ENCODE results near the gene SCUBE3.

SCUBE3 gene

GRCh38 chr6:35240838-35241801 lies 27.4 kb downstream of the SCUBE3 start:
- DNase-seq (ENCODE audit: low read depth) = peak; percentile 40

DNA sequence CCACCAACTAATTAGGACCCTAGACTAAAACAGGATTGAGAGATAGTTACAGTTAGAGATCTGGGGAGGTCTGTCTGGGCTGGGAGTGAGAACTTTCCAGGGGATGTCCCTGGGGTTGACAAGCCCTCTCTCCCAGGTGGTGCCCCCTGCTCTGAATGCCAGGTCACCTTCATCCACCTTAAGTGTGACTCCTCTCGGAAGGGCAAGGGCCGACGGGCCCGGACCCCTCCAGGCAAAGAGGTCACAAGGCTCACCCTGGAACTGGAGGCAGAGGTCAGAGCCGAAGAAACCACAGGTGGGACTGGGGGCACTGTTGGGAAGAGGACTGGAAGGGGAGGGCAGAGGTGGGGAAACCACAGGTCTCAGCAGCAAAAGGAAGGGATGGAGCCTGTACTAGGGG lies 28.7 kb downstream of the SCUBE3 start:
- DNase-seq (ENCODE audit: low read depth) = no peak

- no peak for DNase-seq (ENCODE audit: low read depth)
Observed at GRCh38 chr6:35242906-35243305, 29.1 kb downstream of the SCUBE3 start.

- DNase-seq (ENCODE audit: low read depth) = no peak
Observed at GRCh38 chr6:35243386-35243958, 29.7 kb downstream of the SCUBE3 start.

DNA sequence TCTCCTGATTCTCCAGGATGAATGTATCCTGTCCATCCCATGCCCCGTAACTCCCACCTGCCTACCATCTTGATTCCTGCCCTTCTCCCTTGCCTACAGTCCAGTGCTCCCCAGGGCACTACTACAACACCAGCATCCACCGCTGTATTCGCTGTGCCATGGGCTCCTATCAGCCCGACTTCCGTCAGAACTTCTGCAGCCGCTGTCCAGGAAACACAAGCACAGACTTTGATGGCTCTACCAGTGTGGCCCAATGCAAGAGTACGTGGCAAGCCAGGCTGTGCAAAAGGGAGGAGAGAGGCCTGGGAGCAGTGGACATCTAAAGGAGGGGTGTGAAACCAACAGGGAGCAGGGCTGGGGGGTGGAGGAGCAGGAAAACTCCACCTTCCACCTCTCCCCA lies 30.8 kb downstream of the SCUBE3 start:
- DNase-seq (ENCODE audit: low read depth) = no peak

- no peak for DNase-seq (ENCODE audit: low read depth)
Observed at GRCh38 chr6:35247642-35248231, 34.0 kb downstream of the SCUBE3 start.

DNA sequence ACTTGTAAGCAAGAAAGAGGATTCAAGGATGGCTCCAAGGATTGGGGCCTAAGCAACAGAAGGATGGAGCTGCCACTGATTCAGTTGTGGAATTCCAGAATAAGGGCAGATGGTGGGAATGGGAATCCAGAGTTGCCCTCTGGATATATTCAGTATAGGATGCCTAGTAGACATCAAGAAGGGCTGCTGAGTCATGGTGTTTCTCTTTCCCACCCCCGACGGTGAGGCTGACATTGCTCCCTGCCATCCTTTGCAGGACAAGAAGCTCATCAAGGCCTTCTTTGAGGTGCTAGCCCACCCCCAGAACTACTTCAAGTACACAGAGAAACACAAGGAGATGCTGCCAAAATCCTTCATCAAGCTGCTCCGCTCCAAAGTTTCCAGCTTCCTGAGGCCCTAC lies 34.5 kb downstream of the SCUBE3 start:
- peak; percentile 20 for DNase-seq (ENCODE audit: low read depth)

DNA sequence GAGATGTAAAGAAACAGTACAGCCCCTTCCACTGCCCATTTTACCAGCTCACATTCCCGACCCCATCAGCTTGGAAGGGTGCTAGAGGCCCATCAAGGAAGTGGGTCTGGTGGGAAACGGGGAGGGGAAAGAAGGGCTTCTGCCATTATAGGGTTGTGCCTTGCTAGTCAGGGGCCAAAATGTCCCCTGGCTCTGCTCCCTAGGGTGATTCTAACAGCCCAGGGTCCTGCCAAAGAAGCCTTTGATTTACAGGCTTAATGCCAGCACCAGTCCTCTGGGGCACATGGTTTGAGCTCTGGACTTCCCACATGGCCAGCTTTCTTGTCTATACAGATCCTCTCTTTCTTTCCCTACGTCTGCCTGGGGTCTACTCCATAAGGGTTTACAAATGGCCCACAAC lies 35.2 kb downstream of the SCUBE3 start:
- no peak for DNase-seq (ENCODE audit: low read depth)

DNA sequence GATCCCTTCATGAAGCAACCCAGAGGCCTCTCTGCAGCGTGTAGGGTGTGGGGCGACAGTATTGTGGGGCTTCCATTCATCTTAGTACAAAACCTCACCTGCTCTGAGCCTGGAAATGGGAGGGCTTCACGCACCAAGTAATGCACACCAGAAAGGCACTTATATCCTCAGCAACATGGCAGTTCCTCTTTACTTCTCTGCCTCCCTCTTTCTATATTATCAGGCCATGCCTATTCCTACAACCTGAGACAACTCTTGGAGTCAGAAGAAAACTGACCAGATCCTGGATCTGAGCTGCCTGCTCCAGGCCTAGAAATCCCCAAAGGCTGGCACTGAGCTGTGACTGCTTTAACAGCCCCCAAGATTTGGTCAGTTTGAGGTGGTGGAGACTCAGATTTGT lies 38.2 kb downstream of the SCUBE3 start:
- DNase-seq (ENCODE audit: low read depth) = no peak

DNA sequence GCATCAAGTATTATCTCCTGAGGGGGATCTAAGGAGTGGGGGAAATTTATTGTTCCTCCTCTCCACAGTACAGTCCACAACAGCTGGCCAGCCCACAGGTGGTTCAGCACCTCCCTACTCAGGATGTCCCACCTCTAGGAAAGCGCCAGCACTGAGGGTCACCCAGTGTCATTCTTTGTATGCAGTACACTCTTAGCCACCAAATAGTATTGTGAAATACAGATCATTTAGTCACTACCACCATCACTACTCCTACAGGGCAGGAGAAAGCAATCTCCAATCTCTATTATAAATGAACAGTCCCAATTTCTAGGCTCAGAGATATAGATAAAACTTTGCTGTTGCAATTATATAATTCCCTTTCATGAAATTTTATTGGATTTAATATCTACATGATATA lies 39.5 kb downstream of the SCUBE3 start:
- no peak for DNase-seq (ENCODE audit: low read depth)

- no peak for DNase-seq (ENCODE audit: low read depth)
Observed at GRCh38 chr6:35258336-35258735, 44.6 kb downstream of the SCUBE3 start.

DNA sequence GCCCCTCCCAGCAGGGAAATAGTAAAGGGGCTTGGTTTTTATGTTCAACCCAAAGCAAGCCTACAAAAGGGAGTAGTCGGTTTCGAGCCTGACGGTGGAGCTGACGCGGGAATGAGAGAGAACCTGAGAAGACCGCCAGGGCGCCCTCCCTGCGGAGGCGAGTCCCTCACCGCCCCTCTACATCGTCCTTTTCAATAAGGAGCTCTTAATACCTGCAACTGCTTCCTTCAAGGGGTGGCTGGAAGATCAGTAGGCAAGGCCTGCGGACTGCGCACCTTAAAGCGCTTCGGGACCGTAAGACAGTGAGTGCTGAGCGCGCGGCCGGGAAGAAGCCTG lies 45.1 kb downstream of the SCUBE3 start:
- peak; percentile 43 for DNase-seq (ENCODE audit: low read depth)

DNA sequence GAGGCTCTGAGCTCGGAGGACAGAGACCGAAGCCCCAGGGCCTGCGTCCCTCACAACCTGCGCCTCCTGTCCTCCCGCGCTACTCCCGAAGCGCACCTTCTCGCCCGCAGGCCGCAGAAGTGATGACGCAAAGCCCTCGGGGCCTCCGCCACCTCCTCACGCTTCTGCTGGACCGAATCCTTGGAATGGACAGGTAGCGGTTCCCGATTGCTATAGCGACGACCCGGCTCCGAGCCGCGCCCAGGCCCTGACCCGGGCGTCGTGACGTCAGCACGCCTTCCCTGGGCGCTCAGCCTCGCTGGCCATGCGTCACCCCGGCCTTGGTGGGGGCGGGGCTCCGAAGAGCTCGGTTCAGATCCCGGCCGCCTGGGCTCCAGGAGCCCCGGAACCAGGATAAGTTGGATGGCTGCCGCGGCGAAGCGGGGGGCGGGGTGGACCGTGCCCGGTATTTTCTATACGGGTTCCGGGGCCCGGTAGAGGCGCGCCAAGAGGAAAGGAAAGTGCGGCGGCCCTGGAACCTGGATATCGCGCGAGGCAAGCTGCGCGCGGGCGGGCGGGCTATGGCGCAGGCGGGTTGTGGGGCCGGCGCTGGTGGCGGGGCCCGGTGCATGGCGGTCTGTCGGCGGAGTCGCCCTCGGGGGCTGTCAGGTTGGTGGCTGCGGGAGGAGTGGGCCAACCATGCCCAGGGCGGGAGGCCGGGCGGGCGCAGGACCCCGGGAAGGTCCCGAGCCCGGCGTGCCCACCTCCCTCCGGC lies 45.6 kb downstream of the SCUBE3 start, which contains the start of gene ZNF76:
Gene ZNF76 (plus strand): TSS at position 542 of the 754 bp plus-strand sequence. CDS start 21,417 bp downstream, outside the sequence.
- DNase-seq (ENCODE audit: low read depth) = peak; percentile 92

- peak; percentile 48 for DNase-seq (ENCODE audit: low read depth)
Observed at GRCh38 chr6:35259948-35260590, 46.3 kb downstream of the SCUBE3 start.

GRCh38 chr6:35260591-35261570 lies 47.1 kb downstream of the SCUBE3 start:
- DNase-seq (ENCODE audit: low read depth) = peak; percentile 26

DNA sequence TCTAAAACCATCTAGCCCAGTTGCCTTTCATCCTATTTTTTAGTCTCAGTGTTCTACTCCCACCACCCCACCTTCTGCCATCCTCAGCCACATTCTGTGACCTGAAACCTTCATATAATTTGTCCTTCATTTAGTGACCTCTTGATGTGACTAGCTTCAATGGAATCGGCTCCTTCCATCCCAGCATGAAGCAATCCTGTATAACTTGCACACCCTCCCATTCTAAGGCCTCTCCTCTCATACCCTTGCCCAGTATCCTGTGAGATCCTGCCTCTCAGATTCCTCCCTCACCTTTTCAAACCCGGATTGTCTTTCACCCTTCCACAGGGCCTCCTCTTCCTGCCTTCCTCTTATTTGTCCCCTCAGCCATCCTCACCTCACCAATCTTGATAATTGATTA lies 48.8 kb downstream of the SCUBE3 start:
- peak; percentile 28 for DNase-seq (ENCODE audit: low read depth)

DNA sequence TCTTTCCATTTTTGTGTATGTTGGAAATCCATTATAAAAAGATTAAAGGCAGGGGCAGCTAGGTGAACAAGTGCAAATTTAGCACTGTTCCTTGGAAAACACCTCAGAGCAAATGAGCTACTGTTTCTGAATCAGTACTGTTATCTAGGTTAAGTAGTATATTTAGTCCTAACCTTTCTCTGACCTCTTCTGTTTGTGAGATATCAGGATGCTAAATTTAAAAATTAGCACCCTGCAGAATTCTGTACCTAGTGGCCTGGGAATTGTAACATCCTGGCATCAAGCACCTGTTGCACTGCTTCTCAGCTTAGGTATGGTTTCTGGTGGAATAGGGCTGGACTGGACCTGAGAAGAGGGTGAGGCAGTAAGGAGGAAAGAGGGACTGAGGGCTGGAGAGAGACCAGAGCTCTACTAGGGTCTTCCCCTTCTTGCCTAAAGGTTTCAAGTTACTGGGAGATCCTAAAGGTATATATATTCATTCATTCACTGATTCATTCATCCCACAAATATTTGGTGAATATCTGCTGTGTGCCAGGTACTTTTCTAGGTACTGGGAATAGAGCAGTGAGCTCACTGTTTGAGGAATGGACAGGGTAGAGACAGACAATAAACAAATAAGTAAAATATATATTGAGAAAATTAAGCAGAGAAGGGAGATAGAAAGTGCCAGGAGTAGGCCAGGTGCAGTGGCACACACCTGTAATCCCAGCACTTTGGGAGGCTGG lies 51.0 kb downstream of the SCUBE3 start:
- DNase-seq (ENCODE audit: low read depth) = no peak

DNA sequence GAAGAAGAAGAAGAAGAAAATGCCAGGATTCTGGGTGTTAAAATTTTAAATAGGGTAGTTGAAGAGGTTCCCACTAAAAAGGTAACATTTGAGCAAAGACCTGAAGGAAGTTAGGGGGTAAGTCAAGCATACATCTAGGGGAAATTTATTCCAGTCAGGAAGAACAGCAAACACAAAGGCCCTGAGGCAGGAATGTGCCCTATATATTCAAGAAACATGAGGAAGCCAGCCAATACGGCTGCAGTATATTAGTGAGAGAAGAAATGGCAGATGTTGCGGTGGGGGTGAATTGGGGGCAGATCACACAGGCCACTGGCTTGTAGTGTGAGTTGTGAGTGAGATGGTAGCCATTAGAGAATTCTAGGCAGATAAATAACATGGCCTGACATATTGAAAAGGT lies 51.8 kb downstream of the SCUBE3 start:
- DNase-seq (ENCODE audit: low read depth) = no peak

- no peak for DNase-seq (ENCODE audit: low read depth)
Observed at GRCh38 chr6:35267446-35267845, 53.7 kb downstream of the SCUBE3 start.

- no peak for DNase-seq (ENCODE audit: low read depth)
Observed at GRCh38 chr6:35267897-35268296, 54.1 kb downstream of the SCUBE3 start.

All from amniotic epithelial cell (primary cell).